GM12892 (cell line): ENCODE measurements around the gene PADI6.

Source experiments
- POLR2A ChIP-seq: IDR thresholded peaks from 2 replicates; pipeline ENCODE4 v1.6.1; 2011; ENCODE audit warnings: low read depth, low read length, control low read depth
- POLR2AphosphoS5 ChIP-seq: IDR thresholded peaks from 2 replicates; pipeline ENCODE4 v1.6.1; 2011; ENCODE audit warnings: low read depth, low read length, control low read depth
- TAF1 ChIP-seq: IDR thresholded peaks from 2 replicates; pipeline ENCODE4 v1.6.1; 2011; ENCODE audit warnings: low read depth, mild to moderate bottlenecking, control low read depth, low read length, borderline replicate concordance

GRCh38 chr1:17365293-17365692 is 6.7 kb upstream of the PADI6 start:
- TF ChIP-seq POLR2AphosphoS5 (no peak), POLR2A (no peak), TAF1 (no peak)
